ENCODE data around the gene RAB11FIP4.

Gene RAB11FIP4

GRCh38 chr17:31413081-31413799 is 21.8 kb downstream of the RAB11FIP4 start:
- H3K27ac ChIP-seq, result no peak overlapping the region
- TF ChIP-seq CTCF (conservative IDR thresholded peaks at IDR 0.05), result no peak

- no peak overlapping the region for H3K27ac ChIP-seq
- no peak for TF ChIP-seq CTCF (conservative IDR thresholded peaks at IDR 0.05)
Measured at GRCh38 chr17:31413874-31414549, 22.5 kb downstream of the RAB11FIP4 start.

DNA sequence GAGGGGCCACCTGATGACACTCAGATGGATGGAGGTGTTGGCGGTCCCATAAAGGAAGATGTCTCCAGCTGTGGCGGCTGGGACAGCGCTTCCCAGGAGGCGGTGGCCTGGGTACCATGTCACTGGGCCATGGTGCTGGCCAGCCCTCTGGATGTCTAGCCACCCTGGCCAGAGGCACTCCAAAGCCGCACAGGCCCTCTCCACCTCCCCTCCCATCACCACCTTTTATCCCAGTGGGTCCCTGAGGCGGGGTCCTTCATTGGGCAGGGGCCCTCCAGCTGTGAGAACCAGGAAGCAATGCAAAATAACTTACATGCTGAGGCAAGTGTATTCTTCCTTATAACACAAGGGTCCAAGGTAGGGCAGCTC is 23.1 kb downstream of the RAB11FIP4 start:
- no peak overlapping the region for H3K27ac ChIP-seq
- no peak for TF ChIP-seq CTCF (conservative IDR thresholded peaks at IDR 0.05)

DNA sequence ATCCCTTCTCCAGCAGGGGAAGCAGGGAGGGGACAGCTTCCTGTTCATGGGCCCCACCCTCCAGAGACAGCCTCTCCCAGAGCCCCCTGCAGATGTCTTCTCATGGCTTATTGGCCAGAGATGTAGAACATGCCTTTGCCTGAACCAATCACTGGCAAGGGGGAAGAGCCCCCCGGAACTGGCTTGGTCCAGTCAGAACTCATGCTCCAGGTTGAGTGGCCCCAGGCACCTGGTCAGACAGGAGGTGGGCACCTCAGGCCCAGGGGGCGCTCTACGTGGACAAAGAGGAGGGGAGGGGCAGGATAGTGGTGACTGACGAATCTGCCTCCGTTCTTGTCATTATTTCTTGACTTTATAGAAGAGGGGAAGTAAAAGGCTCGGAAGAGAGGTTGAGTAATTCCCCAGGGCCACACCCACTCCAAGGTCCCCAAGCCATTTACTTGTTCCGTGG is 23.6 kb downstream of the RAB11FIP4 start:
- TF ChIP-seq CTCF (conservative IDR thresholded peaks at IDR 0.05), result no peak
- H3K27ac ChIP-seq, result no peak overlapping the region

GRCh38 chr17:31415640-31416502 is 24.4 kb downstream of the RAB11FIP4 start:
- no peak overlapping the region for H3K27ac ChIP-seq
- no peak for TF ChIP-seq CTCF (conservative IDR thresholded peaks at IDR 0.05)

GRCh38 chr17:31416503-31416923 is 25.0 kb downstream of the RAB11FIP4 start:
- H3K27ac ChIP-seq, result no peak overlapping the region
- TF ChIP-seq CTCF (conservative IDR thresholded peaks at IDR 0.05), result no peak
